Fibroblast of lung (primary cell): Measurements from ENCODE around the gene PARVG. TPM values are rescaled to one million over a fixed set of nuclear protein-coding genes. Genes with fewer than 3 reads are reported as not detected.

ENCODE experiments used
- DNase-seq, 2 donors: peaks; one replicate each; pipeline versions ENCODE4 v3.0.0 to v3.0.0-alpha.2; 2010; ENCODE audit warnings: low read depth in 2 of 2
- H2AFZ ChIP-seq: 2 replicates; pipeline ENCODE4 v1.5.1; 2012; ENCODE audit warnings: low read length, control low read depth, inconsistent platforms
- H3K27ac ChIP-seq: 2 replicates; pipeline ENCODE4 v1.5.1; 2011; ENCODE audit warnings: low read length, control low read depth; ENCODE audit not compliant: insufficient read depth
- H3K27me3 ChIP-seq: 2 replicates; pipeline ENCODE4 v1.5.1; 2011; ENCODE audit warnings: mild to moderate bottlenecking, low read length; ENCODE audit not compliant: control insufficient read depth, insufficient read depth
- H3K36me3 ChIP-seq: 2 replicates; pipeline ENCODE4 v1.5.1; 2011; ENCODE audit warnings: low read length; ENCODE audit not compliant: control insufficient read depth, insufficient read depth
- H3K4me1 ChIP-seq: 2 replicates; pipeline ENCODE4 v1.5.1; 2011; ENCODE audit warnings: low read length; ENCODE audit not compliant: control insufficient read depth, insufficient read depth; ENCODE audit errors: extremely low read depth
- H3K4me2 ChIP-seq: 2 replicates; pipeline ENCODE4 v1.5.1; 2011; ENCODE audit warnings: low read length, control low read depth; ENCODE audit not compliant: insufficient read depth; ENCODE audit errors: extremely low read depth
- H3K4me3 ChIP-seq, 4 experiments: fragments of 200-600 bp in 1 of 4; sonication (generic) in 1 of 4; replicated peaks in 1 of 4; 2 replicates each; pipeline ENCODE4 v1.5.1; 2011 to 2016; ENCODE audit warnings: low read length in 4 of 4, low read depth in 3 of 4, mild to moderate bottlenecking in 3 of 4, control low read depth in 2 of 4, inconsistent platforms in 1 of 4, mixed read lengths in 1 of 4; ENCODE audit not compliant: insufficient read depth in 1 of 4; ENCODE audit errors: control extremely low read depth in 1 of 4
- H3K79me2 ChIP-seq: 2 replicates; pipeline ENCODE4 v1.5.1; 2012; ENCODE audit warnings: mild to moderate bottlenecking, low read length, inconsistent platforms; ENCODE audit not compliant: control insufficient read depth, insufficient read depth
- H3K9ac ChIP-seq: 2 replicates; pipeline ENCODE4 v1.5.1; 2011; ENCODE audit warnings: mild to moderate bottlenecking, low read length, control low read depth; ENCODE audit not compliant: insufficient read depth
- H3K9me3 ChIP-seq: 2 replicates; pipeline ENCODE4 v1.5.1; 2012; ENCODE audit warnings: low read depth, low read length; ENCODE audit not compliant: control insufficient read depth, insufficient read depth
- H4K20me1 ChIP-seq: 2 replicates; pipeline ENCODE4 v1.5.1; 2011; ENCODE audit warnings: low read length; ENCODE audit not compliant: control insufficient read depth, insufficient read depth; ENCODE audit errors: extremely low read depth
- EZH2 ChIP-seq: IDR thresholded peaks from 2 replicates; pipeline ENCODE4 v1.5.1; 2012; ENCODE audit warnings: low read length, control low read depth, mild to moderate bottlenecking; ENCODE audit errors: missing control alignments
- polyA plus RNA-seq, 2 donors: library from polyadenylated mRNA; depleted of rRNA in 1 of 2; stranded (reverse) in 1 of 2; unstranded in 1 of 2; fragments of >200 nt; gene quantifications; 2 replicates each; pipeline ENCODE4 v1.2.1, GENCODE V29; 2011 to 2012; ENCODE audit warnings: missing spikeins in 1 of 2
- total RNA-seq: library from RNA; depleted of rRNA; stranded (reverse); fragments of >200 nt; gene quantifications from 2 replicates; pipeline ENCODE4 v1.2.1, GENCODE V29; 2014
- TF ChIP-seq, protein P1 (sequence below), 2 donors: IDR thresholded peaks in 1 of 2; conservative IDR thresholded peaks in 1 of 2; 1 replicate in 1 of 2; 2 replicates in 1 of 2; pipeline ENCODE4 v1.5.1; 2011 to 2012; ENCODE audit warnings: low read length in 2 of 2, control low read depth in 1 of 2, inconsistent platforms in 1 of 2, low read depth in 1 of 2, mild to moderate bottlenecking in 1 of 2

The PARVG gene
- total and polyA plus RNA-seq, 2 donors (not counting 1 experiment from before 2014, with no cell fraction given) = not detected

DNA sequence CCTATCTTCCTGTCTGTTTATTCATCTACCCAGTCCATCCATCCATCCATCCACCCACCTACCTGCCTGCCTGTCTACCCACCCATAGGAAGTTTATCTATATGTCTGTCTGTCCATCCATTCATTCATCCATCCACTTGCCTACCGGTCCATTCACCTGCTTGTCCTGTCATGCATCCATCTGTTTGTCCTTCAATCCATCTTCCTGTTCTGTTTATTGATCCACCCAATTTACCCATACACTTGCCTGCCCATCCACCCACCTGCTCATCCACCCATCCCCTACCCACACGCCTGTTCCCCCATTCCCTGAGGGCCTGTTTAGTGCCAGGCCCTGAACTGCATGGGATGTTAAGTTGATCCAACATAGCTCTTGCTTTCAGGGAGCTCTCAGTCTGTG lies 18.4 kb downstream of the PARVG start:
- no peaks in the 10 kb centered on the region for H3K9me3 ChIP-seq
- H3K36me3 ChIP-seq = no peaks in the 10 kb centered on the region
- no peak overlapping the region for H3K9ac ChIP-seq
- H3K27me3 ChIP-seq = peaks cover 2% of the 10 kb centered on the region
- H3K4me2 ChIP-seq = no peak overlapping the region
- DNase-seq = no peak
- no peaks in the 10 kb centered on the region for H3K79me2 ChIP-seq
- no peak overlapping the region for H3K27ac ChIP-seq
- no peak overlapping the region for H3K4me3 ChIP-seq
- TF ChIP-seq, protein P1, sequence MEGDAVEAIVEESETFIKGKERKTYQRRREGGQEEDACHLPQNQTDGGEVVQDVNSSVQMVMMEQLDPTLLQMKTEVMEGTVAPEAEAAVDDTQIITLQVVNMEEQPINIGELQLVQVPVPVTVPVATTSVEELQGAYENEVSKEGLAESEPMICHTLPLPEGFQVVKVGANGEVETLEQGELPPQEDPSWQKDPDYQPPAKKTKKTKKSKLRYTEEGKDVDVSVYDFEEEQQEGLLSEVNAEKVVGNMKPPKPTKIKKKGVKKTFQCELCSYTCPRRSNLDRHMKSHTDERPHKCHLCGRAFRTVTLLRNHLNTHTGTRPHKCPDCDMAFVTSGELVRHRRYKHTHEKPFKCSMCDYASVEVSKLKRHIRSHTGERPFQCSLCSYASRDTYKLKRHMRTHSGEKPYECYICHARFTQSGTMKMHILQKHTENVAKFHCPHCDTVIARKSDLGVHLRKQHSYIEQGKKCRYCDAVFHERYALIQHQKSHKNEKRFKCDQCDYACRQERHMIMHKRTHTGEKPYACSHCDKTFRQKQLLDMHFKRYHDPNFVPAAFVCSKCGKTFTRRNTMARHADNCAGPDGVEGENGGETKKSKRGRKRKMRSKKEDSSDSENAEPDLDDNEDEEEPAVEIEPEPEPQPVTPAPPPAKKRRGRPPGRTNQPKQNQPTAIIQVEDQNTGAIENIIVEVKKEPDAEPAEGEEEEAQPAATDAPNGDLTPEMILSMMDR (conservative IDR thresholded peaks at IDR 0.05 in 1 of 2, IDR thresholded peaks at IDR 0.05 in 1 of 2; ENCODE audit: low read depth in 1 of 2, low read length in 2 of 2) = no peak
- no peak for TF ChIP-seq EZH2
- H2AFZ ChIP-seq = no peak overlapping the region
- peaks cover 5% of the 10 kb centered on the region for H3K4me1 ChIP-seq
- H4K20me1 ChIP-seq = no peaks in the 10 kb centered on the region

DNA sequence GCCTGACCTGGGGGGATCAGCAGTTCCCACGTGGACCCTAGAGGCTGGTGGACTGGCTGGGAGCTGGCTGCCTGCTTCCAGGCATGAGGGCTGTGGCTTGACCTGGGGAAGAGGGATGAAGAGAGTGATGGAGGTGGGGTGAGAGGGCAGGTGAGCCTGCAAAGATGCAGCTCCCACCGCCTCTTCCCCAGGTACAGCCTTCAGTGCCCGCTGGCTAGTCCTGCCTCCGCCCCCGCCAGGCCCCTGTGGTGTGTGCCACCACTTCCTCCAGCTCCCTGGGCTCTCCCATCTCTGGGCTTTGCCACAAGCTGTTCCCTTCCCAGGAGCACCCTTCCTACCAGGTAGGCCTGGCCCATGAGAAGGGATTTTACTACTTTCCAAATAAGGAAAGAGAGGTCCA lies 19.1 kb downstream of the PARVG start:
- no peak overlapping the region for H2AFZ ChIP-seq
- TF ChIP-seq, protein P1 (conservative IDR thresholded peaks at IDR 0.05 in 1 of 2, IDR thresholded peaks at IDR 0.05 in 1 of 2; ENCODE audit: low read depth in 1 of 2, low read length in 2 of 2) = no peak
- H3K9ac ChIP-seq = no peak overlapping the region
- no peaks in the 10 kb centered on the region for H3K79me2 ChIP-seq
- DNase-seq = no peak
- H3K36me3 ChIP-seq = no peaks in the 10 kb centered on the region
- H3K27me3 ChIP-seq = peaks cover 2% of the 10 kb centered on the region
- H3K4me3 ChIP-seq = no peak overlapping the region
- H3K27ac ChIP-seq = no peak overlapping the region
- peaks cover 5% of the 10 kb centered on the region for H3K4me1 ChIP-seq
- no peak overlapping the region for H3K4me2 ChIP-seq
- H4K20me1 ChIP-seq = no peaks in the 10 kb centered on the region
- no peaks in the 10 kb centered on the region for H3K9me3 ChIP-seq

GRCh38 chr22:44200451-44200850 lies 19.7 kb downstream of the PARVG start:
- Histone ChIP-seq H3K4me1 (peaks cover 5% of the 10 kb centered on the region), H2AFZ (no peak overlapping the region), H3K27me3 (no peaks in the 10 kb centered on the region), H3K36me3 (no peaks in the 10 kb centered on the region), H4K20me1 (no peaks in the 10 kb centered on the region), H3K9ac (no peak overlapping the region), H3K4me3 (no peak overlapping the region), H3K4me2 (no peak overlapping the region), H3K79me2 (no peaks in the 10 kb centered on the region), H3K27ac (no peak overlapping the region), H3K9me3 (no peaks in the 10 kb centered on the region)
- DNase-seq = no peak
- no peak for TF ChIP-seq EZH2
- TF ChIP-seq, protein P1 (conservative IDR thresholded peaks at IDR 0.05 in 1 of 2, IDR thresholded peaks at IDR 0.05 in 1 of 2; ENCODE audit: low read depth in 1 of 2, low read length in 2 of 2) = no peak
